ENCODE results near the gene NUDT2.

NUDT2 gene

DNA sequence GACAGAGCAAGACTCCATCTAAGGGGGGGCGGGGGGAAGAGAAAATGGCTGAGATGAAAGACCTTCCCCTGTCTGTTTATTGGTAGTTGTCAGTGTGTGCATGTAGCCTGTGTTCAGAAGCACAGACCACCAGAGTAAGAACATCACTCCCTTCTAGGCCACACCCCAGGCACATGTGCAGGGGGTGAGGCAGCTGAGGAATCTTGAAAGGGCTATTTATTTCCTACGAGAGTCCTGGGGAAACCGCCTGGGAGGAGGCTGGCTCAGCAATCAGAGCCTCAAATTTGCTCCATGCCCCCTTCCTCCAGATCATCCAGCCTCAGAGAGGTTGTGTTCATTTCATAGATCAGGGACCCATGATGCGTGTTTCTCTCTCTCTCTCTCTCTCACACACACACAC lies 40.3 kb downstream of the NUDT2 start:
- Mint-ChIP-seq H3K27me3 (peaks cover 7% of the 10 kb centered on the region), H3K9me3 (peaks cover 10% of the 10 kb centered on the region), H3K4me1 (ENCODE audit: low read depth) (no peaks in the 10 kb centered on the region), H3K4me3 (no peak overlapping the region), H3K36me3 (ENCODE audit: low read depth) (peaks cover 8% of the 10 kb centered on the region), H3K27ac (no peak overlapping the region)
- intact Hi-C loops (cut with micrococcal nuclease) = no loop called here

DNA sequence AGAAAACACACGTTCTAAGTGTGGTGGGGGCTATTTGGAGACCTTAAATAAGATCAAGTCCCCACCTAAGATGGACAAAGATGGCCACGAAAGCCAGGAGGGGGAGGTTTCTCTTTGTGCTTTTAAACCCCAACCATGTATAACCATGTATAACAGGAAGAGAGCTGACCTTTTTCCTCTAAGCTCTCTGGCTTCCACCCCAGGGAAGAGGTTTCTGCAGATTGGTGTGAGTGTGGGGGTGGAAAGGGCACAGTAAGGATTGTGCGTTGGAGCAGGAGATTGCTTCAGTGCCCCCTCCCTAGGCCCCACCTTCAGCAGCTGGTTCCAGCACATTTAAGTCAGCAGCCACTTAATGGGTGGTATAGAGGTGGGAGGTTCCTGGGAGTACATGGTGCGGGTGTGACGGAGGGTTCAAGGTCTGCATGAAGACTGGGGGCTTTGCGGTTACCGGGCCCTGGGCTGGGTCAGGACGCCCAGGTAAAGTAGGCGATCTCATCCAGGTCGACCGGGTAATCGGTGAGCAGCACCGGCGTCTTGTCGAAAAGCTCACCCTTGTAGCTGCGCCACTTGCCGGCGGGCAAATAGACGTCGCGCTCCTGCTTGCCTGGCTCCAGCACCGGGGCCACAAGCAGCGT lies 41.1 kb downstream of the NUDT2 start:
- Mint-ChIP-seq H3K4me1 (ENCODE audit: low read depth) (no peaks in the 10 kb centered on the region), H3K4me3 (no peak overlapping the region), H3K9me3 (peaks cover 10% of the 10 kb centered on the region), H3K36me3 (ENCODE audit: low read depth) (peaks cover 8% of the 10 kb centered on the region), H3K27ac (no peak overlapping the region), H3K27me3 (peaks cover 13% of the 10 kb centered on the region)
- intact Hi-C loops (cut with micrococcal nuclease) = no loop called here

DNA sequence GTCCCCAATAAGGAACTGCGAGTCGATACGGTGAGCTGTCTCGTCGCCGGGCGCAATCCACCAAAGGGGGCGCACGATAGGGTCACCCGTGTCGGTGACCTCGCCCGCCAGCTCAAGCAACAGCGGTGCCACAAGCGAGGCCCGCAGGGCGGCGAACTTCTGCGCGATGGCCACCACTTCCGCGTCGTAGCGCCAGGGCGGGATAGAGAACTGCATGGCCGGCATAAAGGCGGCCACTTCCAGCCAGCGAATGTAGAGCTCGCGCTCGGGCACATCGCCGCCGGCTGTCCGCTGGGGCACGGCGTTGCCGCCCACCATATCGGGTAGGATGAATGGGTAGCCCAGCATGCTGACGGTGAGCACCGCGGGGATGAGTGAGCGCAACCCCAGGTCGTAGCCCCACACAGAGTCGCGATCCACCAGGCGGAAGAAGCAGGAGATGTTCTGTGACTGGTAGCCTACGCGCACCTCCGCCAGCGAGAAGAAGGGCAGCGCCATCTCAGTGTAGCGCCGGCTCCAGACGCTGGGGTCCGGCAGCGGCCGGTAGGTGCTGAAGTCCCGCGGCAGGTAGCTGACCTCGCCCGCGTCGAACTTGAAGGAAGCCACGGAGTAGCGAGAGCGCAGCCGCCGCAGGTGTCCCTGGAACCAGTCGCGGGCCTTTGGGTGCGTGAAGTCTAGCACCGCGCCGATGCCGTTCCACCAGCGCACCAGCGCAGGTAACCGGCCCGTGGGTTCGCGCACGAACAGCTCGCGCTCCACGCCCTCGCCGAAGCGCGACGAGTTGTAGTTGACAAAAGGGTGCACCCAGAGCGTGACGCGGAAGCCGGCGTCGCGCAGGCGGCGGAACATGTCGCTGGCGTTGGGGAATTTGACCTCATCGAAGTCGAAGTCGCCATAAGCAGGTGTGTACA lies 41.9 kb downstream of the NUDT2 start:
- H3K27ac Mint-ChIP-seq = no peak overlapping the region
- peaks cover 10% of the 10 kb centered on the region for H3K9me3 Mint-ChIP-seq
- peaks cover 21% of the 10 kb centered on the region for H3K27me3 Mint-ChIP-seq
- H3K36me3 Mint-ChIP-seq (ENCODE audit: low read depth) = peaks cover 8% of the 10 kb centered on the region
- peak overlapping the region; percentile 65 for H3K4me3 Mint-ChIP-seq
- intact Hi-C loops (cut with micrococcal nuclease) = no loop called here
- peaks cover 7% of the 10 kb centered on the region for H3K4me1 Mint-ChIP-seq (ENCODE audit: low read depth)

DNA sequence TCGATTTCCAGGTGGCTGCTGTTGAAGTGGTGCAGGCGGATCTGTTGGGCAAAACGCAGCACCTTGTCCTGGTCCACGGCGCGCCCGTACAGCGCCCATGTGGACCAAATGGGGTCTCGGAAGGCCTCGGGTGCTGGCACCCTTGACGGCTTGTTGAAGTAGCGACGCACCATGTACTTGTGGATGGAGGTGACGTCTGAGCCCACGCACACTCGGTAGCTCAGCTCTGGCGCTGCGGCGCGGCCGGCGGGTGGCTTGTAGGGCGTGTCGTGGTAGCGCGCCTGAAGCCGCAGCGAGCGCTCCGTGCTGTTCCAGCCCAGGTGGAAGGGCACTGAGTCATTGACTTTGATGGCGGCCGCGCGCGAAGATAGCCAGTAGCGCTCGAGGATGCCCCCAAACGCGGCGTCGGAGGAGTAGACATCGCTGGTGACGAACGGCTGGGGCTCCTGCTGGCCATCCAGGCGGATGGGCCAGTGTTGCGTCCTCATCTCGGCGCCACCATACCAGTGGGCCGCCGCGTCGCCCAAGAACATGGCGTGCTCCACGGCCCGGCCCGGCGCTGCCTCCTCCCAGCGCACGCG lies 42.6 kb downstream of the NUDT2 start:
- H3K27me3 Mint-ChIP-seq = peaks cover 21% of the 10 kb centered on the region
- H3K36me3 Mint-ChIP-seq (ENCODE audit: low read depth) = peaks cover 8% of the 10 kb centered on the region
- peaks cover 11% of the 10 kb centered on the region for H3K4me1 Mint-ChIP-seq (ENCODE audit: low read depth)
- no peak overlapping the region for H3K27ac Mint-ChIP-seq
- H3K4me3 Mint-ChIP-seq = no peak overlapping the region
- intact Hi-C loops (cut with micrococcal nuclease) = no loop called here
- peaks cover 10% of the 10 kb centered on the region for H3K9me3 Mint-ChIP-seq

DNA sequence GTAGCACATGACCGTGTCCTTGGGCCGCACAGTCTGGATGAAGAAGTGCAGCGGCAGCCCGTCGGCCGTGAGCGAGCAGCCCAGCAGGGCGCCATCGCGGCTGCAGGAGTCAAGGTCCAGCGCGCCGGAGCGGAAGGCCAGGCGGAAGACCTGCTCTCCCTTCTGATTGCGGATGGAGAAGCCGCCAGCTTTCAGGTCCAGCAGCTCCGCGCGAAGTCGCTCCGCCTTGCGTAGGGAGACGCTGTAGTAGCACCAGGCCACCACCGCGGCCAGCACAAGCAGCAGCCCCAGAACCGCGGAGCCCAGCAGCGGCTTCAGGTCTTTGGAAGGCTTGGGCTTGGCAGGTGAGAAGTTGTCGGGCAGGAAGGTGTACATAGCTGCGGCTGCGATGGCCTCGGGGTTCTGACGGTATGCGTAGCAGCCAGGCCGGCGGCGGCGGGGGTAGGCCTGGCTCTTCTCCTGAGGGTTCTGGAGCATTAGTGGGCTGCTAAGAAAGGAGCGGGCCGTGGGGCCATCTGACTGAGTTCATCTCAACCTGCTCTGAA lies 43.2 kb downstream of the NUDT2 start:
- H3K9me3 Mint-ChIP-seq = peaks cover 10% of the 10 kb centered on the region
- peaks cover 8% of the 10 kb centered on the region for H3K36me3 Mint-ChIP-seq (ENCODE audit: low read depth)
- intact Hi-C loops (cut with micrococcal nuclease) = no loop called here
- no peak overlapping the region for H3K27ac Mint-ChIP-seq
- peaks cover 21% of the 10 kb centered on the region for H3K27me3 Mint-ChIP-seq
- peaks cover 15% of the 10 kb centered on the region for H3K4me1 Mint-ChIP-seq (ENCODE audit: low read depth)
- H3K4me3 Mint-ChIP-seq = no peak overlapping the region

DNA sequence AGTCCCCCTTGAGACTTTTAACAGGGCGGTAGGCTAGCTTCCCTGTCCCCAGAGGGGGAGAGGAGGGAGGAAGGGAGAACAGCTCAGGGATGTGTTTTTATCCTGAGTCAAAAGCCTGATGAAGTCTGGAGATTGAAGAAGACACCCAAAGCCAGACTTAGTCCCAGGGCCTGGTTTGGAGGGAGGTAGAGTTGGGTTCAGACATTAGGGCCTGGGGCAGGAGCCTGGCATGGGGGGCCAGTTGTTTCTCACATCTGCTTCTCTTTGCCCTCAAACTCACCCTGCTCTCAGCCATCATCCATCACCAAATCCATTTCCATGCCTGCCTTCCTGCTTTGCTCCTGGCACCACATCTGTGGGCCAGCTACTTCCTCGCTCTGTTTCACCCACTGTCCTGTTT lies 44.4 kb downstream of the NUDT2 start:
- intact Hi-C loops (cut with micrococcal nuclease) = no loop called here
- H3K4me3 Mint-ChIP-seq = no peak overlapping the region

DNA sequence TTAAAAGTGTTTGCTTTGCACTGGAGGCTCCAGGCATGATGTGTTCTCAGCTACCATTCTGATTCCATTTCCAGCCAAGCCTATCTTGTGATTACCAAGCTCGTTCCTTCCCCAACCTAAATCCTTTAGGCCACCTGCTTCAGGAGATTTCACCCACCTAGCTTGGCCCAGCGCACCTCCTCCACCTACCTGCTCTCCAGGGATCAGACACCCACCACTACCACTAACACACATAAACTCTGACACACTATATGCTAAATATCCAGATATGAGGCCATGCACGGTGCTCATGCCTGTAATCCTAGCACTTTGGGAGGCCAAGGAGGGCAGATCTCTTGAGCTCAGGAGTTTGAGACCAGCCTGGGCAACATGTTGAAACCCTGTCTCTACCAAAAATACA lies 45.0 kb downstream of the NUDT2 start:
- peaks cover 10% of the 10 kb centered on the region for H3K9me3 Mint-ChIP-seq
- intact Hi-C loops (cut with micrococcal nuclease) = no loop called here
- H3K36me3 Mint-ChIP-seq (ENCODE audit: low read depth) = peaks cover 8% of the 10 kb centered on the region
- no peak overlapping the region for H3K4me3 Mint-ChIP-seq
- H3K27me3 Mint-ChIP-seq = peaks cover 28% of the 10 kb centered on the region
- H3K4me1 Mint-ChIP-seq (ENCODE audit: low read depth) = peaks cover 19% of the 10 kb centered on the region
- H3K27ac Mint-ChIP-seq = no peak overlapping the region

More for the DNA sequence above, 44.4 kb downstream of the NUDT2 start:
- no peak overlapping the region for H3K27ac Mint-ChIP-seq
- H3K36me3 Mint-ChIP-seq (ENCODE audit: low read depth) = peaks cover 8% of the 10 kb centered on the region
- H3K27me3 Mint-ChIP-seq = peaks cover 28% of the 10 kb centered on the region
- H3K9me3 Mint-ChIP-seq = peaks cover 10% of the 10 kb centered on the region
- peaks cover 15% of the 10 kb centered on the region for H3K4me1 Mint-ChIP-seq (ENCODE audit: low read depth)

DNA sequence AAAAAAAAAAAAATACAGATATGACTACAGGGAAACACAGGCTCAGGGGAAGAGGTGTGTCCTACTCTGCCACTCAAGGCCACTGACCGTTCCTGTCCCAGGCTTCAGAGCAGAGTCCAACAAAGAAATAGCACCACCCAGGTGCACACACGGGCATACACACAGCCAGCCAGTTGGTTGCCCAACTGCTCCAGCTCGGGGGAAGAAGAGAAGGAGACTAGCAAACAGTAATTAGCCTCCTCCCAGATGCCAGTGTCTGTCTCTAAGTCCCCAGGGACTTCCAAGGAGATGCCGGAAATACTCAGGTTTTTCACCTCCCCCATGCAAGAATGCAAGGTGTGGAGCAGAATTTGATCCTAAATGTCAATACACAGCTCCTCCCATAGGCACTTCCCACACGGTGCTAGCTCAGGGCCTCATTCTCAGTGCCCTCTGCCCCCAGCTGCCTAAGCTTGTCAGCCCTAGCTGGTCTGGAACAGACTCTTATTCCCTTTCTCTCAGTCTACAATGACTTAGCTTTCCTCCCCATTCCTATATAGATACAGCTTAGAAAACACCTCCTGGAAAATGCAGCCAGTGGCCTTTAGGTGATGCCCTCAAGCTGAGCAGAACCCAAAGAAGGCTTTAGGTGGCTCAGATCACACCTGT lies 45.7 kb downstream of the NUDT2 start:
- Mint-ChIP-seq H3K36me3 (ENCODE audit: low read depth) (peaks cover 8% of the 10 kb centered on the region), H3K27me3 (peaks cover 32% of the 10 kb centered on the region), H3K27ac (no peak overlapping the region), H3K4me3 (no peak overlapping the region), H3K4me1 (ENCODE audit: low read depth) (peaks cover 26% of the 10 kb centered on the region), H3K9me3 (peaks cover 10% of the 10 kb centered on the region)
- intact Hi-C loops (cut with micrococcal nuclease) = no loop called here

DNA sequence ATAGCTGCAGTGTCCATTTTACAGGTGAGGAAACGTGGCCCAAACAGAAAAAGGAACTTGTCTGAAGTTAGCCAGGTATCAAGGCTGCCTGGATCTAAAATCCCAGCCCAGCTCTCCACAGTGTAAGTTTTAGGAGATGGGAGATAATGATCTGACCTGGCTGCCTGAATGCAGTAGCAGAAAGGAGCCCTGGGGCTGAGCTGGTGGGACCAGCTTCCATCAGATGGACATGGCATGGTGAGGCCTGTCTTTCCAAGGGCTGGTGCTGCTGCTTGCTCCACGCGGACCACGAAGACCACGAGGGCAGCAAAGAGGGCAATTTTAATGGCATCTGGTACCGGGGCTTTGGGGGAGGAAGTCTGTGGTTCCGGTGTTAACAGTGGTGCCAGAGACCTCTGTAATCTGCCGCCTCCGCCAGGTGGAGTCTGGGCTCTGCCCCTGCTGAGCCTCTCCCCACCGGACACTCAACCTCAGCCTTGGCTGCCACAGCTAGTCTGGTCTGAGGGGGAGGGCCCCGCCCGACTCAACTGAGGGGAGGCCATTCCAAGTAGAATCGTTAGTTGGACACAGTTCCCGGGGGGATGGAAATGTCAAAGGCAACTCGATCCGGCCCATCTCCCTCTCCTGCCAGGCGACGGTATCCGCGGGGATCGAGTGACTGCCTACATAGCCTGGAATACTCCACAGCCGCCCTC lies 46.7 kb downstream of the NUDT2 start:
- H3K4me1 Mint-ChIP-seq (ENCODE audit: low read depth) = peaks cover 35% of the 10 kb centered on the region
- intact Hi-C loops (cut with micrococcal nuclease) = no loop called here

DNA sequence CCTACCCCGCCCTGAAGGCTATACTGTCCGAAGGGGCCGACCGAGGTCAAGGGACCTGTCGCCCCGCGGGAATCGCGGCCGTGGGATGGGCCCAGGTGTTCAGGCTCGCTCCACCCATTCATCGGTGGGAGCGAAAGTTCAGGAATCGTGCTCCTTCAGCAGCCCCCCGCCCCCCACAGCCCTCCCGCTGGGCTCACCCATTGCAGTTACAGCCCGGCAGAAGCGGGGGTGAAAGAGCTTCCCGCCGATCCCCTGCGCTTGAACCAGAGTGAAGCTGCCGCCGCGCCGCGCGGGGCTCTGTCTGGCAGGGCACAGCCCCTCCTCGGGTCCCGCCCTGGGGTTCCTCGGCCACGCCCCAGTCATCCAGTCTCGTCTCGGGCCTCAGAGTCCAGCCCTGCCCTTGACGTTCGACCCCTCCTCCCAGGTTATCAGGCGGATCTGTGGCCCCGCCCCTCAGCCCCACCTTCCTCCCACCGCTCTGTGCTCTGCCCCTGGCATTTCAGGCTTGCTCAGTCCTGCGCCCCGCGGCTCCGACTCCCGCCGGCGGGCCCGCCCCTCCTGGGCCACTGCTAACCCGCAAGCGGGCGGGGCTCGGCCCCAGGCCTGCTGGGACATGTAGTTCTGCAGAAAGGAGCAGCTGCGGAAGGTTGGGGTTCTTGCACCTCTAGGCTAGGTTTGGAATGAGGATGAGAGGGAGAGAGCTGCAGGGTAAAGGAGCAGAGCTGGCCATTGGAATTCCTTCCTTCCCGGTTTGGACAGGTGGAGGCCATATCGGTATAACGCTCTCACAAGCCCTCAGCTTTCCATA lies 47.4 kb downstream of the NUDT2 start, which contains the start of gene MYORG:
MYORG (minus strand) TSS at position 303 of the 808 bp plus-strand sequence. CDS start 3,955 bp downstream, outside the sequence.
- intact Hi-C loops (cut with micrococcal nuclease) = no loop called here
- H3K9me3 Mint-ChIP-seq = no peaks in the 10 kb centered on the region
- peak within 1 kb of the TSS; percentile 71 for H3K4me3 Mint-ChIP-seq
- peak within 1 kb of the TSS; percentile 33 for H3K27ac Mint-ChIP-seq
- H3K36me3 Mint-ChIP-seq (ENCODE audit: low read depth) = no peaks in the 10 kb centered on the region
- peaks cover 45% of the 10 kb centered on the region for H3K27me3 Mint-ChIP-seq
- peaks cover 40% of the 10 kb centered on the region for H3K4me1 Mint-ChIP-seq (ENCODE audit: low read depth)

More for the DNA sequence above, 46.7 kb downstream of the NUDT2 start:
- Mint-ChIP-seq H3K4me3 (peak overlapping the region; percentile 71), H3K27ac (no peak overlapping the region), H3K9me3 (peaks cover 6% of the 10 kb centered on the region), H3K36me3 (ENCODE audit: low read depth) (peaks cover 5% of the 10 kb centered on the region), H3K27me3 (peaks cover 37% of the 10 kb centered on the region)

DNA sequence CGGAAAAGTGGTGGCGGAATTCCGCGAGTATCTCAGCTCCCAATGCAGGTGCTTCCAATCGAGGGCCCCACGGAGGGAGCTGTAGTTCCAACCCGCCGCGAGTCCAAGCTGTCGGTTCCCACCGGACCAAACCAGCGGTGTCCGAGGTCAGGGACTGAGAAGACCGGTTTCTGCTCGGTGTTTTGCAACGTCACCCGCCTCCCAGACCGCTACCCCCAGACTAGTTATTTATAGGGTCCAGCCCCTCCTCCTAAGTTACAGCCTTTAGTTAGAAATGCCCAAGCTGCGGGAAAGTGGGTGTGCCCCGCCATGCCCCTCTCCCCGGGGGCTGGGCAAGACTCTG lies 48.0 kb downstream of the NUDT2 start:
- no peaks in the 10 kb centered on the region for H3K36me3 Mint-ChIP-seq (ENCODE audit: low read depth)
- intact Hi-C loops (cut with micrococcal nuclease) = no loop called here
- H3K4me1 Mint-ChIP-seq (ENCODE audit: low read depth) = peaks cover 40% of the 10 kb centered on the region

DNA sequence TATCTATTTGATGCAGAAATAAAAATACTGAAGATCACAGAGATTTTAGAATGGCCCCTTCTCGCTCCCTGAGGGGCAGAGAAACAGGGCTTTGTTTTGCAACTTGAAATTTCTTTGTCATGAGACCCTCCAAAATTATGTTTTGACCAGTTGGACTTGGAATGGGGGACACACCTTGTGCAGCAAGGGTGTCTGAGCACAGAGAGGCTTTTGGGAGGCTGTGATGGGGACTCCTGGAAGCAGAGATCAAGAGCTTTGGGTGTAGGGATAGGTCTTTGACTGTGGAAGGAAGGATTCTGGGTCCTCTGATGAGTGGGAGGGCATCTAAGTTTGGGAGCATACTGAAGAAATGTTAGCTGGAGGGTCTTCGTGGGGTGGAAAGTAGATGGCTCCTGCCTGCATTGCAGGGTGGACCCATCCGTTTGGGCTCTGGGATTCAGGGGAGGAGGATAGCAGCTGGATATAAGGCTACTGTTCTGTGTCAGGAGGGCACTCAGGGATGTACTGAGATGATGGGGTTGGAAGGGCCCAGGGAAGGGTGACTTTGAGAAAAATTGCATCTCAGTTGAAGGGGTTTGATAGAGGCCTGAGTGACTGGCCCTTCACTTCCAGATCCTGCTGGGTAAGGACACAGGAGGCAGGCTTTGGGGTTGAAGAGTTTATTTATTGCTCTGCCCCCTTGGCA lies 49.1 kb downstream of the NUDT2 start:
- Mint-ChIP-seq H3K4me3 (no peak overlapping the region), H3K9me3 (no peaks in the 10 kb centered on the region), H3K27me3 (peaks cover 56% of the 10 kb centered on the region), H3K27ac (no peak overlapping the region), H3K36me3 (ENCODE audit: low read depth) (no peaks in the 10 kb centered on the region), H3K4me1 (ENCODE audit: low read depth) (peaks cover 44% of the 10 kb centered on the region)
- intact Hi-C loops (cut with micrococcal nuclease) = loop anchor here (1.0 to 2.0 kb wide), 2 partner anchors 46 to 122 kb away; no protein-coding TSS in a partner anchor

More for the DNA sequence above, 48.0 kb downstream of the NUDT2 start:
- Mint-ChIP-seq H3K4me3 (peak overlapping the region; percentile 71), H3K27me3 (peaks cover 51% of the 10 kb centered on the region), H3K27ac (peak overlapping the region; percentile 33), H3K9me3 (no peaks in the 10 kb centered on the region)
